ENCODE data around the gene PRPS2. TPM values are rescaled to one million over a fixed set of nuclear protein-coding genes. Genes with fewer than 3 reads are reported as not detected.

Gene PRPS2
- polyA plus RNA-seq, 3 donors = 84.8 to 125 (median 108) TPM

DNA sequence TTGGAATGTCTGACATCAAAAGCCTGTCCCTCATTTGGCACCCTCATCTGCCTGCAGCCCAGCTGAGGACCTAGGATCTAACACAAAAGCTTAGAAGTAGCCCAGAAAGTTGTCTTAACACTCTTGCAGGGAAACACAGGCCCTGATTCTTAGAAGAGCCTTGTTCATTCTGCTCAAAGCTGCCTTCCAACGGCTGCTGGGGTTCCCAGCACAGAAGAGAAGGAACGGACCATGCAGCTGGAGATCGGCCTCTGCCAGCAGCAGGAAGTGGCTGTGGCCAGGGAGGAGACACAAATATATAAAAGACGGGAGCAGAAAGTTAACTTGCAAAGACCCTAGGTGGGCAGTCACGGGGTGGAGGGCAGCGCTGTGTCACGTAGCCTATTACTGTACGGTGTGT lies 20.4 kb downstream of the PRPS2 start:
- DNase-seq (ENCODE audit: low read depth in 3 of 3, low spot score in 2 of 3) = no peak

DNA sequence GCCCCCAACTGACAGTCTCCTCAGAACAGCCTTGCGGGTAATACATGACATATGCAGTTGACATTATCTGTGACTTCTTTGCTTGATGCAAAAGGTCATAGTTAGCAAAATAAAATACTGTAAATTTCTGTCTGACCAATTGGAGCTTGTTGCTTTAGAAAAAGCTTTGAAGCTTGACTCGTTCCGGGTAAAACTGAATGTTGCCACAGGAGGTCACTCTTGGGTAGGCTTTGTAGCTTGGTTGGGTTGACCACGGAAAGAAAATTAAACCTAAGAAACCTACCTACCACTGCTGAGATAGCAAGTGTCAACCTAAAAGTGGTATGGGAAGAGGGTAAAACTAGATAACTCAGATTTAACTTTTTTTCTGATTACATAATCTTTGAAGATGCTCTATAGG lies 23.2 kb downstream of the PRPS2 start:
- DNase-seq (ENCODE audit: low read depth in 3 of 3, low spot score in 2 of 3) = no peak

DNA sequence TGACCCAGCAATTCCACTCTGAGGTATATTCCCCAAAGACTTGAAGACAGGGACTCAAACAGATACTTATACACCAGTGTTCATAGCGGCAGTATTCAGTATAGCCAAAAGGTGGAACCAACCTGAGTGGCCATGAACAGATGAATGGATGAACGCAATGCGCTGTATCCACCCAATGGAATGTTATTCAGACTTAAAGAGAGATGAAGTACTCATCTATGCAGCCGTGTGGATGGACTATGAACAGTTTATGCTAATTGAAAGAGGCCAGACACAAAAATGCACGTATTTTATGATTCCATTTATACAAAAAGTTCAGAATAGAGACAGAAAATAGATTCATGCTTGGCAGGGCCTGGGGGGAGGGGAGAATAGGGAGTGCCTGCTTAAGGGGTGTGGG lies 26.3 kb downstream of the PRPS2 start:
- DNase-seq (ENCODE audit: low read depth in 3 of 3, low spot score in 2 of 3) = no peak

DNA sequence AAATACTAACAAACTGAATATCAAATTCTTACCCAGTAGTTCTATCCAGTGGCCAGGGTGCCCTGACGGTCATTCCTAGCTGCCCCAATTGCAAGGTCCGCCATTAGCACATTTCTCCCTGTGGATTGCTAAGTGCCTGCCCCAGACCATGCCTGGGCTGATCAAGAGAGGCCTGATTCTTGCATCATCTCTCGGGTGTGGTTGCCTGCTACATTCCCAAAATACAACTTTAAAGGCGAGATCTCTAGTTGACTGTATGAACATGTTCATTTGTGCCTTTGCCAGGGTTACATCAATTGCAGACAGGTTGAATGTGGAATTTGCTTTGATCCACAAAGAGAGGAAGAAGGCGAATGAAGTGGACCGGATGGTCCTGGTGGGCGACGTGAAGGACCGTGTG lies 28.0 kb downstream of the PRPS2 start:
- DNase-seq (ENCODE audit: low read depth in 3 of 3, low spot score in 2 of 3) = no peak

DNA sequence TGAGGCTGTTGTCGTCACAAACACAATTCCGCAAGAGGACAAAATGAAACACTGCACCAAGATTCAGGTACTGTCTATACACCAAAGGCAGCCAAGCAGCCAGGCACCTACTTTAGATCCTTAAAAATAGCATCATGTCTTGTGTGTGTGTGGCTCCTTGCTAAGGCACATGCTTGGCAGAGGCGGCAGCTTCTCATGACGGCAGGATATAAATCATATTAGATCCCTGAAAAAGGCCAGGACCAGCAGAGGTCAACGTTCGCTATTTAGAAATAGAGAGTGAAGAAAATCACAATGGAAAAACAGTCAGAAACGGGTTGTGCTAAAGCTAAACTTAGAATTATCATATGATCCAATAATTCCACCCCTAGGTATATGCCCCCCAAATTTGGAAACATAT lies 29.5 kb downstream of the PRPS2 start:
- DNase-seq (ENCODE audit: low read depth in 3 of 3, low spot score in 2 of 3) = no peak

DNA sequence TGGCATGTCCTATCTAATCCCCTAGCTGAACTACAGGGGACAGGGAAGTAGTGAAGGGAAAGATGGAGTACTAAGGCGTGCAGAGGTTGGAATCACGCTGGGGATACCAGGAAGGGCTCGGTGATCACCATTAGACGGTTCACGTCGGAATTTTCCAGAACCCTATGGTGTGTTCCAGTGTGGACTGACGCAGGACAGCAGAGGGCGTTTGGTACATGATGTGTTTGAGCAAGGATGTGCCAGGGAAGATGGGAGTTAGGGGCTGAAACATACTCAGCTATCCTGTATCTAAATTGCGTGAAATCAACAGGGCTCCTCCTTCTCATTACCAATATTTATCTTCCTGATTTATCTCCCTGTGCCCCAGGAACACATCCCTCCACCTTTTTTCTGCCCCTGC lies 33.7 kb downstream of the PRPS2 start:
- no peak for DNase-seq (ENCODE audit: low read depth in 3 of 3, low spot score in 2 of 3)

DNA sequence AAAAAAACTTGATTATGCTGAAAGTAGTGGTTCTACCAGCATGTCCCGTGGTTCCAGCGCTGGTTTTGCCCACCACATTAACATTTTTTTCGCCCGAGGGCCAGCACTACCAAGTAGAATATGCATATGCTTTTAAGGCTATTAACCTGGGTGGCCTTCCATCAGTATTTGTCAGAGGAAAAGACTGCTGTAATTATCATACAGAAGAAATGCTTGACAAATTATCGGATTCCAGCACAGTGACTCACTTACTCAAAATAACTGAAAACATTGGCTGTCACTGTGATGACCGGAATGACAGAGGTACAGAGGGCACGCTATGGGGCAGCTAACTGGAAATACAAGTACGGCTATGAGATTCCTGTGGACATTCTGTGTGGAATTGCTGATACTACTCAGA lies 34.6 kb downstream of the PRPS2 start:
- no peak for DNase-seq (ENCODE audit: low read depth in 3 of 3, low spot score in 2 of 3)

DNA sequence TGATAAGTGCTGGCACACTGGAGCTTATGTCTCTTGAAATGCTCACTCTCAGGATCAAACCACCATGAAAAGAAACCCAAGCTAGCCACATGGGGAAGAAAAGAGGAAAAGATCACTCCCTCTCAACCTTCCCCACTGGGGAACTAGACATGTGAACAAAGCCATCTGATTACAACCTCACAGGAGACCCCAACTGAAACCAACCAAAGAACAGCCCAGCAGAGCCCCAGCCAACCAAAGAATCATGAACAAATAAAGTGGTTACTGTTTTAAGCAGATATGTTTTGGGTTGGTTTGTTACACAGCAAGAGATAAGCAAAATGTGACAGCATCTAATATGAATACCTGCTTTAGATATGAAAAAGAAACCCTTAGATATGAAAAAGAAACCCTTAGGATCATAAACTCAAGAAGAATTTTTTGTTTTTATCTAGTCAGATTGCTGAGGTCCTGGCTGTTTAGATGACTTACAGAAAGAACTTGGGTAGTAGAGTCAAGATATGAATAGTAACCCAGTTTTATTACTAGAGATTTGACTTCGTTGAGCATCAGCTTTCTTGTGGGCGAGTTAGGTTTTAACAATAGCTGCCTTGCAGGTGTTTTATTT lies 52.0 kb downstream of the PRPS2 start:
- no peak for DNase-seq (ENCODE audit: low read depth in 3 of 3, low spot score in 2 of 3)

DNA sequence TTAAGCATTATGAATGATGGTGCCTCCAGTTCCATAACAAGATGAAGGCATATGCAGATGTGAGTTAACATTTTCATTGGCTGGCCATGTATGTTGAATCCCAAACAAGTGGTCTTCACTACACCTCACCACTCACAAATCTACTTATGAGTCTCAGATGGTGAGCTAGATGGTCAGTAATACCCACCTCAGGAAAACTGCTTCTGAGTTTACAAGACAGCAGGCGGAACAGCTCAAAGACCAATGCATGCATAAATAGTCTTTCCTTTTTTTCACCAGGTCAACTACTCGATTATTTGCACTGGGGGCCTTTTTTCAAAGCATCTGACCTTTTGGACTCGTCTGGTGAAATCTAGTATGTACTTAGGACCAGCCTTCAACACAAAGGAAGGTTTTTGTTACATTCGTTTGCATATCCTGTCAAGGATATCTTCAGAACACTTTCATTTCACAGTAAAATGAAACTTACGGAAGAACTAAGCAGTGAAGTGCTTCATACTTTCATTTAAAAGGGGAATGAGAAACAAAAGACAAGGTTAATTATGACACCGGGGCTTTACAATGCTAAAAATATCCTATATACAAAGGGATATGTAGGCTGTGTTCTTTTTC lies 52.6 kb downstream of the PRPS2 start:
- DNase-seq (ENCODE audit: low read depth in 3 of 3, low spot score in 2 of 3) = no peak

DNA sequence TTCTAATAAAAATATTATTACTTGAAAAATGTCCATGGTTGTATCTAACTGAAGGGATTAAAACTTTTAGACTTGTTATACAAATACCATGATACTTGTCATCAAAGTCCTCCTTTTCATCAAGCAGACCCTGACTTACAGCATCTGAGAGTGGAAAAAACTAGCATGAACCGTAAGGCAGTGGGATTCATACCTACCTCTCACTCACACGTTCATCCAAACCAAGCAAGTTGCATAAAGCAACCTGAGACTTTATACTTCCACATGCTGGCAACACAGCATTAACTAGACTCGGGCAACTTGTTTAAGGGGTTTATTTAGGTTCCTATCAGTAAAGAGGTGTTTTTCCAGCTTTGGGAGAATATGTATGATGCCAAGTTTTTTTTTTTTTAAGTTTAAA lies 53.1 kb downstream of the PRPS2 start:
- no peak for DNase-seq (ENCODE audit: low read depth in 3 of 3, low spot score in 2 of 3)

DNA sequence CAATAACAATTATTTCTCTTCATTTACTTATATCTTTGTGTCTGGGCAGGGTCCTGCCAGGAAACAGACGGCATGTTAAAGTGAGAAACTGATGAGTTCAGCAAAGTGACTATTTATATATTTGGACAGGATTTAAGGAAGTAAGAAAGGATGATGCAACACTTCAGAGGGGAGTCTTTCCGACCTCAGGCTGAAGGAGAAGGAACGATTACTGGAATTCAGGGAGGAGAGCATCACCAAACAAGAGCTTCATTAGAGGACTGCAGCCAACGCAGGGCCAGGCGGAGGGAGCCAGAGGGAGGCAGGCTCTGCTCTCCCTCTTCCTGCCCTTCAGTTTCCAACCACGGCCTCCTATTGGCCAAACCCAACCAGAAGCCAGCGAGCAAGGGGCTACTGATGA lies 74.1 kb downstream of the PRPS2 start:
- no peak for DNase-seq (ENCODE audit: low read depth in 3 of 3, low spot score in 2 of 3)

DNA sequence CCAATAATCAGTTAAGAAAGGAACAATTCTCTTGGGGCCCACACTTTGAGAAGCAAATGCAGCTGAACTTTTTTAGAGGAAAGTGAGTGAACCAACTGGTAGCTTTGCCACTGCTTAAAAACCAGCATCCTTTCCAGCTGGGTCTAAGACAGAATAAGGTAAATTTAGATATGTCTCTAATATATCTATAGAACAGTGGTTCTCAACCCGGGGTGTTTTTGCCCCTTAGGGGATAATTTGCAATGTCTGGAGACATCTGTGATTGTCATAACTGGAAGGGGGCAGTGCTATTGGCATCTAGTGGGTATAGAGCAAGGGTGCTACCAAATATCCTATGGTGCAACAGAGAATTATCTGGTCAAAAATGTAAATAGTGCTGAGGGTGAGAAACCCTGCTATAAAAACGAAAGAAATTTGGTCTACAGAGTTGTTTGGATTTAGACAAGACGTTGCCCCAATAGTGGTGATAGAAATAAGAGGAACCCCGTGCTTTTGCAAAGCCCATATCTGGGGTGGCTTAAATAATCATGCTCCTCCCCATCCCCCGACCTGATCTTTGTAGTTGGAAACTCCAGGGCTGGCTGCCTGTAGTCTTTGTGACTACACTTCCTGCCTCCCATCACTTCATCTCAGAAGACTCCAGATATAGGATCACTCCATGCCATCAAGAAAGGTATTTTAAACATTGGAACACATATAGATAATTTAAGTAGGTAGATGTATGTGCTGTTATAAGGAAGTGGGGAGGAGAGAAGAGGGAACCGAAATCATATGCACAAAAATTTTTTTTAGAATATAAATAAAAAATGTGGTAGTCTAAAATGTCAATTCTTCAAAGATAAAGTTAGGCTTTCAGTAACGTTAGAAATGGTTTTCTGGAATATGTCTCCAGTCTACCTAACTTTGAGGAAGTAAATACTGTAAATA lies 75.5 kb downstream of the PRPS2 start, which contains the start of gene TLR7:
Gene TLR7, plus strand, starts transcription at position 622 of the 927 bp plus-strand sequence. CDS start 507 bp downstream, outside the sequence.
- no peak for DNase-seq (ENCODE audit: low read depth in 3 of 3, low spot score in 2 of 3)

DNA sequence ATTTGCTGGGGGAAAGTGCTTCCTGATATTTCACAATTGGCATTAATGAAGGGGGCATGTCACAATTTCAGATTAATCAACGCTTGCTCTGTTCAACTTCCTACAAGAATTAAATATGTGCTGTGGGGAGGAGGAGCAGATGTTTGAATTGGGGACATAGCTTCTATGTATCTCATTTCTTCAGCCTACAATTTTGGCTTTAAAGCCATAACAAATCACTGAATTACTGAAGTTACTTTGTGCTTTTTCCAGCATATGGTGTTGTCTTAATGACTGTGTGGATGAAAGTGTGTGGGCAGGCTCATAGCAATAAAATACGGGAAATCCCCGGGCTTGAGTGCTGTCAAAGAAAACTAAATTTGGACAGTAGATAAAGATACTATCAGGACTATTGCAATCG lies 76.5 kb downstream of the PRPS2 start:
- no peak for DNase-seq (ENCODE audit: low read depth in 3 of 3, low spot score in 2 of 3)

DNA sequence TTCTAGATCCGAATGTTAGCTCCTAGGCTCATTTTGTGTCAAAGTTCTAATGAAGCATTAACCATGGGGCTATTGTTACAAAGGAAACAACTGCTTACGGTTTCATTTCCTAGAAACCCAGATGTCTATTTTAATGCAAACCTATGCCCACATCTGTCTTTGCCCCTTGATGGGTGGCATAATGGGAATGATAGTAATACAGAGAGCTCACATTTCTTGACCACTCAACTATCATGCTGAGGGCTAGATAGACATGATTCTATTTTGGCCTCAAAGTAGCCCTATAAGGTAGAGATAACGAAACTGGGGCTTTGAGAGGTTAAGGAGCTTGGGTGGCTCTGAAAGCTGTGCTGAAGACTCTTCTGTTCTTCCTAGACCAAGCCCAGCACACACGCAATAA lies 77.5 kb downstream of the PRPS2 start:
- DNase-seq (ENCODE audit: low read depth in 3 of 3, low spot score in 2 of 3) = no peak

DNA sequence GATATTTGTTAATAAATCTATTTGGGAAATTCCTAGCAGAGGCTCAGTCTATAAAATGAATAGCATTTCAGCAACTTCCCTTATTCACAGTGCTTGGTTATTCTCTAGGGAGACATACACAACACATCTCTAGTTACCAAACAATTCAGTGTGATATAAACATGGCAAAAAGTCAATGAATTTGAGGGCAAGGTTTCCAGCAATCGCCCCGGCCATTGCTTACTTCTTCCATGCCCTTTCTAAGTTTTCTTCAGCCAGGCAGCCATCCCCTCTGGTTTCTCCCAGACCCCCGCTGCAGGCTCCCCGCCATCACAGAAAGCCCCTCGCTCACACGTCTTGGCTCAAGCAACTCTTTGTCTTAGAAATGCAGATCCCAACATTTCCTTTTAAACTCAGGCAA lies 80.0 kb downstream of the PRPS2 start:
- DNase-seq (ENCODE audit: low read depth in 3 of 3, low spot score in 2 of 3) = no peak

DNA sequence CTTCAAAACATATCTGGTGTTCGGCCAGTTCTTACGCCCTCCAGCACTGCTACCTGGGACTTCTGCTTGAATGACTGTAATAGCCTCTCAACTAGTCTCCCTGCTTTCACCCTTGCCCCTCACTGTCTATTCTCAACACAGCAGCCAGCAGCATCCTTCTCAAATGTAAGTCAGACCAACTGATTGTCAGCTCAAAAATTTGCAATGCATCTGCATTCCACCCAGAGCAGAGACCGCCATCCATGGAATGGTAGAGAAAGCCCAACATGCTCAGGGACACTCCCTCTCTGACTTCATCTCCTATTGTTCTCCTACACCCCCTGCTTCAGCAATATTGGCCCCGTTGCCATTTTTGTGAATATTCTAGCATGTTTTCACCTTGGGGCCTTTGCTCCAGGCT lies 81.5 kb downstream of the PRPS2 start:
- DNase-seq (ENCODE audit: low read depth in 3 of 3, low spot score in 2 of 3) = no peak

Other genes with a start within 250 kb of the PRPS2 start
- under 1 TPM; 0.76 to 0.79 (median 0.78) TPM for gene TLR7, start 75.7 kb downstream of the PRPS2 start, polyA plus RNA-seq (ENCODE audit: insufficient read length in 3 of 3)
- under 1 TPM; 0.25 to 0.29 (median 0.29) TPM for gene TLR8, start 115.2 kb downstream of the PRPS2 start, polyA plus RNA-seq (ENCODE audit: insufficient read length in 3 of 3)
- gene TMSB4X, start 183.7 kb downstream of the PRPS2 start, polyA plus RNA-seq (ENCODE audit: insufficient read length in 3 of 3) = 1,000 to 10,000 TPM; 3,217 to 3,702 (median 3,469) TPM

All from right renal cortex interstitium (tissue), 3 donors.